Measurements from ENCODE around the gene CENPB. TPM values are rescaled to one million over a fixed set of nuclear protein-coding genes. Genes with fewer than 3 reads are reported as not detected.

The CENPB gene
- total RNA-seq, 1 donor from 2014 or later: 66.2 TPM

DNA sequence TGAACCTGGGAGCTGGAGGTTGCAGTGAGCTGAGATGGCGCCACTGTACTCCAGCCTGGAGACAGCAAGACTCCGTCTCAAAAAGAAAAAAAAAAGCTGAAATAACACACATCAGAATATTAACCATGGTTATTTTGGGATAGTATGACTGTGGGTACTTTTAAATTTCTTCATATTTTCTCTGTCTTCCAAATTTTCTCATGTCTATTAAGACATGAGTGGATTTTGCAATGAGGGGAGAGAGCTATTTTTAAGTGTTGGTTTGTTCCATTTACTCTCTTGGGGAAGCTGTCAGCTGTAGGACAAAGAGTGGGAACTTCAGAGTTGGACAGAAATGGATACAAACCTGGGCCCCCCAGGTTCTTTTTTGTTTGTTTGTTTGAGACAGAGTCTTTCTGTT, 29.3 kb downstream of the CENPB start:
- TF ChIP-seq, protein P1, sequence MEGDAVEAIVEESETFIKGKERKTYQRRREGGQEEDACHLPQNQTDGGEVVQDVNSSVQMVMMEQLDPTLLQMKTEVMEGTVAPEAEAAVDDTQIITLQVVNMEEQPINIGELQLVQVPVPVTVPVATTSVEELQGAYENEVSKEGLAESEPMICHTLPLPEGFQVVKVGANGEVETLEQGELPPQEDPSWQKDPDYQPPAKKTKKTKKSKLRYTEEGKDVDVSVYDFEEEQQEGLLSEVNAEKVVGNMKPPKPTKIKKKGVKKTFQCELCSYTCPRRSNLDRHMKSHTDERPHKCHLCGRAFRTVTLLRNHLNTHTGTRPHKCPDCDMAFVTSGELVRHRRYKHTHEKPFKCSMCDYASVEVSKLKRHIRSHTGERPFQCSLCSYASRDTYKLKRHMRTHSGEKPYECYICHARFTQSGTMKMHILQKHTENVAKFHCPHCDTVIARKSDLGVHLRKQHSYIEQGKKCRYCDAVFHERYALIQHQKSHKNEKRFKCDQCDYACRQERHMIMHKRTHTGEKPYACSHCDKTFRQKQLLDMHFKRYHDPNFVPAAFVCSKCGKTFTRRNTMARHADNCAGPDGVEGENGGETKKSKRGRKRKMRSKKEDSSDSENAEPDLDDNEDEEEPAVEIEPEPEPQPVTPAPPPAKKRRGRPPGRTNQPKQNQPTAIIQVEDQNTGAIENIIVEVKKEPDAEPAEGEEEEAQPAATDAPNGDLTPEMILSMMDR (IDR thresholded peaks at IDR 0.05; ENCODE audit: insufficient read depth, low read length, poor library complexity, severe bottlenecking): no peak
- DNase-seq (ENCODE audit: low read depth): no peak
- H3K4me3 ChIP-seq (ENCODE audit: low read depth, low read length): no peak overlapping the region
- H3K36me3 ChIP-seq (ENCODE audit: control insufficient read depth, insufficient read depth, low read length): peaks cover 4% of the 10 kb centered on the region
- peaks cover 2% of the 10 kb centered on the region for H3K27me3 ChIP-seq (ENCODE audit: control insufficient read depth, insufficient read depth, low read length)

DNA sequence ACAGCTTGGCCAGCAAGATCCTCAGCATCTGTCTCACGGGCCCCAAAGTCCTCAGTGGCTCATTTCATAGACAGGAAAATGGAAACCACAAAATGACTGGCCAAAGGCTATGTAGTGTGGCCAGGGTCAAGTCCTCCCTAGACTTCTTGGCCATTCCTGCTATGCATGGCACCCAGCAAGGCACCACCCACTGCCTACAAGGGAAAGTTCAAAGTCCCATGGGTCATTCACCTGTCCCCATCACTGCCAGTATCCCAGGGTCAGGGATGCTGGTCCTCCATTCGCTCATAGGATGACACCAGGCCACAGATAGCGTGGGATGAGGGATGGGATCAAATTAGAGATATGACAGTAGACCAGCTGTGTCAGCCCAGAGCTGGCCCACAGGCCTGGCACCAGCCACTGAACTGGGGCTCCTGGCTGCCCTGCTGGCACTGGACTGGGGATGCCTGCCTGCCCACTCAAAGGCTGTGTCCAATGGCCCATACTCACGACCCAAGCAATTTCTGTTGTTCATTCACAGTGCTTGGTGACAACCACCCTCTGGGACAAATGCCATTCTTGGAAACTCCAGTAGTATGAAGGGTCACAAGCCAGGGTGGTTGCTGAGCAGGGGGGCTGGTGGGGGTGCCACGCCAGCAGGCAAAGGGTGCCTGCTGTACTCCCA, 30.6 kb downstream of the CENPB start:
- H3K4me3 ChIP-seq (ENCODE audit: low read depth, low read length): no peak overlapping the region
- peaks cover 15% of the 10 kb centered on the region for H3K27me3 ChIP-seq (ENCODE audit: control insufficient read depth, insufficient read depth, low read length)
- peaks cover 4% of the 10 kb centered on the region for H3K36me3 ChIP-seq (ENCODE audit: control insufficient read depth, insufficient read depth, low read length)
- no peak for DNase-seq (ENCODE audit: low read depth)
- TF ChIP-seq, protein P1 (IDR thresholded peaks at IDR 0.05; ENCODE audit: insufficient read depth, low read length, poor library complexity, severe bottlenecking): no peak

DNA sequence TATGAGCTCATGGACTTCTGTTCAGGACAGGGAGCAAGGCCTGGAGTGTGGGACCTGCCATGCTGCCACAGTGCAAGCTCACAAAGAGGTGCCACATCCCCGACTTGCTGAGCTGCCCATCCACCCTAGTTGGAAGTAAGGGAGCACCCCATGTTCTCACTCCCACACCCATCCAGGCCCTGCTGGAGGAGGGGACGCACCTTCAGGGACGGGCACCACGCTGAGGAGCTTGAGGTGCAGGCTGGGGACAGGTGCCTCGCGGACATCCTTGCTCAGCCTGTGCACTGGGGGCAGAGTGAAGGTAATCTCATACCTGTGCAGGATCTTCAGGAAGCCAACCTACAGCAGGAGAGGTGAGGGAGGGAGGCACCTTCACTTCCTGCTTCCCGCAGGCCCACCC, 31.3 kb downstream of the CENPB start:
- TF ChIP-seq, protein P1 (IDR thresholded peaks at IDR 0.05; ENCODE audit: insufficient read depth, low read length, poor library complexity, severe bottlenecking): no peak
- no peak overlapping the region for H3K4me3 ChIP-seq (ENCODE audit: low read depth, low read length)
- DNase-seq (ENCODE audit: low read depth): no peak
- peaks cover 22% of the 10 kb centered on the region for H3K27me3 ChIP-seq (ENCODE audit: control insufficient read depth, insufficient read depth, low read length)
- peaks cover 4% of the 10 kb centered on the region for H3K36me3 ChIP-seq (ENCODE audit: control insufficient read depth, insufficient read depth, low read length)

DNA sequence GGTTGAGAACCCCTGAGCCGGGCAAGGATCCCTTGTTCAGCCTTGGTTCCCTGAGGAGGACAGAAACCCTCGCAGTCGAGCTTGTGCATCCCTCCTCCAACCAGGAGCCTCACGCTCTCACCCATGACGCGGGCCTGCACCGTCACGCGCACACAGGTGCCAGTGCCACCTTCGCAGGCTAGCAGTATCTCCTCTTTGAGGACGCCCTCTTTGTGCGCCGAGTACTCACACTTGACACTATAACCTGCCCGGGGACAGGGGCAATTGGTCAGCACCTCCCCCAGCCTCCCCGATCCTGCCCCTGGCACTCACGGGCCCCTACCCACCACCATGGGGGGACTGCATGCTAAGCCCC, 32.3 kb downstream of the CENPB start:
- Histone ChIP-seq H3K36me3 (ENCODE audit: control insufficient read depth, insufficient read depth, low read length) (peaks cover 4% of the 10 kb centered on the region), H3K4me3 (ENCODE audit: low read depth, low read length) (no peak overlapping the region), H3K27me3 (ENCODE audit: control insufficient read depth, insufficient read depth, low read length) (peaks cover 32% of the 10 kb centered on the region)
- no peak for DNase-seq (ENCODE audit: low read depth)
- TF ChIP-seq, protein P1 (IDR thresholded peaks at IDR 0.05; ENCODE audit: insufficient read depth, low read length, poor library complexity, severe bottlenecking): no peak

DNA sequence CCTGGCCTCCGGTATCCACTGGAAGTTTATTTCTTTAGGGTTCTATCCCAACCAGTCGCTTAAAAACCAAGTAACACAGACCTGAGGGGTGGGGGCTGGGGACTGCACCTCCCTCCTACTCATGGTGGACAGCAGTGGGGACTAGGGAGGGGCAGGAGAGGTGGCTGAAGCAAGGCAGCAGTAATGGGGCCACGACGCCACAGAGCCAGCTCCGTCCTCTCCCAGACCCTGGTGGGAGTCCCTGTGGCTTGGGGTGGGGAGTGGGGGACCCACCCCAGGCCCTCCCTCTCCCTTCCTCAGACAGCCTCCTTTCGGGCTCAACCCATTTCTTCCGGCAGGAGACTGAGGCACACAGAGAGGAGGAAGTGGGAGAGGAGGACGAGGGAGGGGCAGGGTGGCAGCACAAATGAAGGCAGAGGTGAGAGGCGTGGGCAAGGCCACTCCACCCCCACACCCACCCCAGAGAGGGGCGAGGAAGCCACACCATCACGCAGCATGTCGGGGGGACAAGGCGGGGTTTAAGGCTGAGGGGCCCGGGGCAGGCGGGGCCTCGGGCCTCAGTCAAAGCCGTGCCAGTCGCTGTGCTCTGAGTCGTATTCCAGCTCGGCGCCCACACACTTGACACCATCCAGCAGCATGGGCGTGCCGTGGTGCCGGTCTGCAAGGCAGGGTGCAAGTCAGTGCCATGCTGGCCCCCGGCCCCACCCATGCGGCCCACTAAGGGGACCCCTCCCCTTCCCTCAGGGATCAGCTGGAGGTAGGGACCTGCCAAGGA, 32.9 kb downstream of the CENPB start:
- H3K4me3 ChIP-seq (ENCODE audit: low read depth, low read length): no peak overlapping the region
- no peak for DNase-seq (ENCODE audit: low read depth)
- H3K27me3 ChIP-seq (ENCODE audit: control insufficient read depth, insufficient read depth, low read length): peaks cover 38% of the 10 kb centered on the region
- H3K36me3 ChIP-seq (ENCODE audit: control insufficient read depth, insufficient read depth, low read length): peaks cover 4% of the 10 kb centered on the region
- TF ChIP-seq, protein P1 (IDR thresholded peaks at IDR 0.05; ENCODE audit: insufficient read depth, low read length, poor library complexity, severe bottlenecking): no peak
